H9 (cell line): ENCODE measurements around the gene SRGAP3. TPM values are rescaled to one million over a fixed set of nuclear protein-coding genes. Genes with fewer than 3 reads are reported as not detected.

Experiments used
- DNase-seq: peaks from one replicate; pipeline ENCODE4 v3.0.0-alpha.2; 2017
- H2AFZ ChIP-seq: one replicate; pipeline ENCODE4 v1.6.1; 2013; ENCODE audit warnings: mild to moderate bottlenecking, low read length, control low read depth, moderate library complexity
- H2AK5ac ChIP-seq: 2 replicates; pipeline ENCODE4 v1.6.1; 2013; ENCODE audit warnings: low read length, control low read depth, mixed read lengths; ENCODE audit not compliant: insufficient read length
- H2BK120ac ChIP-seq: one replicate; pipeline ENCODE4 v1.6.1; 2013; ENCODE audit warnings: low read depth, mild to moderate bottlenecking, low read length, control low read depth, inconsistent platforms; ENCODE audit not compliant: poor library complexity, severe bottlenecking
- H2BK12ac ChIP-seq: 2 replicates; pipeline ENCODE4 v1.6.1; 2013; ENCODE audit warnings: low read length, control low read depth, mixed read lengths, low read depth; ENCODE audit not compliant: insufficient read length
- H2BK15ac ChIP-seq: 2 replicates; pipeline ENCODE4 v1.6.1; 2013; ENCODE audit warnings: low read depth, low read length, control low read depth
- H2BK20ac ChIP-seq: one replicate; pipeline ENCODE4 v1.6.1; 2013; ENCODE audit warnings: low read depth, mild to moderate bottlenecking, low read length, control low read depth, inconsistent platforms; ENCODE audit not compliant: poor library complexity, severe bottlenecking
- H2BK5ac ChIP-seq: 2 replicates; pipeline ENCODE4 v1.6.1; 2013; ENCODE audit warnings: low read length, control low read depth, mixed read lengths; ENCODE audit not compliant: insufficient read length
- H3K14ac ChIP-seq: 2 replicates; pipeline ENCODE4 v1.6.1; 2013; ENCODE audit warnings: low read length, control low read depth; ENCODE audit not compliant: insufficient read depth
- H3K18ac ChIP-seq: 2 replicates; pipeline ENCODE4 v1.6.1; 2013; ENCODE audit warnings: low read depth, mild to moderate bottlenecking, mixed read lengths, low read length, control low read depth; ENCODE audit not compliant: insufficient read length
- H3K23ac ChIP-seq: 2 replicates; pipeline ENCODE4 v1.6.1; 2013; ENCODE audit warnings: low read length, control low read depth, mixed read lengths, low read depth; ENCODE audit not compliant: insufficient read length
- H3K23me2 ChIP-seq: 2 replicates; pipeline ENCODE4 v1.6.1; 2013; ENCODE audit warnings: low read depth, mild to moderate bottlenecking, mixed read lengths, low read length, control low read depth; ENCODE audit not compliant: insufficient read length, poor library complexity, severe bottlenecking
- H3K27ac ChIP-seq: 2 replicates; pipeline ENCODE4 v1.5.1; 2013; ENCODE audit warnings: low read length, control low read depth, mixed read lengths, low read depth; ENCODE audit not compliant: insufficient read length
- H3K27me3 ChIP-seq: 2 replicates; pipeline ENCODE4 v1.6.1; 2013; ENCODE audit warnings: low read length, control low read depth, inconsistent platforms; ENCODE audit not compliant: insufficient read depth
- H3K4ac ChIP-seq: 2 replicates; pipeline ENCODE4 v1.6.1; 2013; ENCODE audit warnings: low read depth, mild to moderate bottlenecking, control low read depth, inconsistent platforms, low read length, moderate library complexity
- H3K4me1 ChIP-seq: 2 replicates; pipeline ENCODE4 v1.6.1; 2013; ENCODE audit warnings: low read length, control low read depth, inconsistent platforms; ENCODE audit not compliant: insufficient read depth
- H3K4me2 ChIP-seq: 2 replicates; pipeline ENCODE4 v1.6.1; 2013; ENCODE audit warnings: low read length, control low read depth, mixed read lengths; ENCODE audit not compliant: insufficient read length, insufficient read depth
- H3K56ac ChIP-seq: 2 replicates; pipeline ENCODE4 v1.6.1; 2013; ENCODE audit warnings: low read depth, mild to moderate bottlenecking, mixed read lengths, low read length, control low read depth; ENCODE audit not compliant: insufficient read length
- H3K79me1 ChIP-seq: 2 replicates; pipeline ENCODE4 v1.6.1; 2013; ENCODE audit warnings: low read depth, mild to moderate bottlenecking, moderate library complexity, low read length, control low read depth, inconsistent platforms; ENCODE audit not compliant: insufficient read depth, poor library complexity, severe bottlenecking
- H3K79me2 ChIP-seq: 2 replicates; pipeline ENCODE4 v1.6.1; 2013; ENCODE audit warnings: low read length, control low read depth, inconsistent platforms; ENCODE audit not compliant: insufficient read depth
- H3K9ac ChIP-seq: 2 replicates; pipeline ENCODE4 v1.6.1; 2013; ENCODE audit warnings: low read length, control low read depth, mixed read lengths; ENCODE audit not compliant: insufficient read length; ENCODE audit errors: extremely low read depth
- H3K9me3 ChIP-seq: one replicate; pipeline ENCODE4 v1.6.1; 2013; ENCODE audit warnings: low read depth, low read length, inconsistent platforms; ENCODE audit not compliant: control insufficient read depth
- H3T11ph ChIP-seq: one replicate; pipeline ENCODE4 v1.6.1; 2013; ENCODE audit warnings: mild to moderate bottlenecking, low read length, control low read depth, inconsistent platforms
- H4K20me1 ChIP-seq: one replicate; pipeline ENCODE4 v1.6.1; 2013; ENCODE audit not compliant: control insufficient read depth, insufficient read length, insufficient read depth
- H4K5ac ChIP-seq: 2 replicates; pipeline ENCODE4 v1.6.1; 2013; ENCODE audit warnings: low read depth, mild to moderate bottlenecking, mixed read lengths, low read length, control low read depth; ENCODE audit not compliant: insufficient read length
- H4K8ac ChIP-seq: replicated peaks from 2 replicates; pipeline ENCODE4 v1.6.1; 2013; ENCODE audit warnings: low read length, control low read depth, mixed read lengths, low read depth; ENCODE audit not compliant: insufficient read length
- H4K91ac ChIP-seq: 2 replicates; pipeline ENCODE4 v1.6.1; 2013; ENCODE audit warnings: low read depth, mild to moderate bottlenecking, moderate library complexity, mixed read lengths, low read length, control low read depth; ENCODE audit not compliant: insufficient read length
- H3K27ac Mint-ChIP-seq, 3 experiments: 2 replicates in 2 of 3; 3 replicates in 1 of 3; pipeline ENCODE4 v1.8.0; 2020 to 2021; ENCODE audit warnings: mixed read lengths in 3 of 3, mild to moderate bottlenecking in 1 of 3, moderate library complexity in 1 of 3
- H3K27me3 Mint-ChIP-seq: 2 replicates; pipeline ENCODE4 v1.8.0; 2021; ENCODE audit warnings: low read depth, mild to moderate bottlenecking, moderate library complexity, mixed read lengths
- H3K36me3 Mint-ChIP-seq, 3 experiments: 2 replicates in 2 of 3; 3 replicates in 1 of 3; pipeline ENCODE4 v1.8.0; 2020 to 2021; ENCODE audit warnings: low read depth in 3 of 3, mixed read lengths in 3 of 3; ENCODE audit not compliant: insufficient read depth in 1 of 3
- H3K4me1 Mint-ChIP-seq, 2 experiments: 2 replicates each; pipeline ENCODE4 v1.8.0; 2020; ENCODE audit warnings: mixed read lengths in 2 of 2
- H3K4me3 Mint-ChIP-seq, 2 experiments: 2 replicates in 1 of 2; 3 replicates in 1 of 2; pipeline ENCODE4 v1.8.0; 2020 to 2021; ENCODE audit warnings: mild to moderate bottlenecking in 2 of 2, mixed read lengths in 2 of 2, moderate library complexity in 1 of 2
- H3K9me3 Mint-ChIP-seq, 2 experiments: 2 replicates in 1 of 2; 3 replicates in 1 of 2; pipeline ENCODE4 v1.8.0; 2020; ENCODE audit warnings: mild to moderate bottlenecking in 2 of 2, mixed read lengths in 2 of 2, moderate library complexity in 1 of 2
- CTCF ChIP-seq: fragments of 200-600 bp; sonication (generic); conservative IDR thresholded peaks from 3 replicates; pipeline ENCODE4 v1.8.0; 2021; ENCODE audit warnings: antibody characterized with exemption, mild to moderate bottlenecking
- WGBS: extraction: QIAGEN DNeasy Blood & Tissue Kit; methylation state at CpG from one replicate; pipeline ENCODE4 v1.1.7; 2013; ENCODE audit warnings: missing lambda C conversion rate, low lambda C conversion rate, mixed read lengths; ENCODE audit not compliant: insufficient read length; ENCODE audit errors: extremely low coverage; 5-methylcytosine and 5-hydroxymethylcytosine counted together
- total RNA-seq: library from RNA; stranded (reverse); gene quantifications from 2 replicates; pipeline ENCODE4 v1.2.1, GENCODE V29; 2021

Gene SRGAP3
- total RNA-seq, 1 experiment from 2014 or later = 3.4 TPM

- H2BK20ac ChIP-seq = no peak overlapping the region
- H3K18ac ChIP-seq = no peak overlapping the region
- no peaks in the 10 kb centered on the region for H4K20me1 ChIP-seq
- H4K91ac ChIP-seq = no peak overlapping the region
- Mint-ChIP-seq H3K4me3 (no peak overlapping the region), H3K9me3 (no peaks in the 10 kb centered on the region), H3K27me3 (no peaks in the 10 kb centered on the region; the same call in 1 of the 2 replicates), H3K36me3 (no peaks in the 10 kb centered on the region), H3K4me1 (peaks cover 7 to 9% of the 10 kb centered on the region in 2 experiments), H3K27ac (peak overlapping the region in 1 of 3 experiments; percentile 84; a peak in 1 of 7 replicates)
- no peak for TF ChIP-seq CTCF
- no peaks in the 10 kb centered on the region for H3K79me2 ChIP-seq
- no peak overlapping the region for H3K56ac ChIP-seq
- H2AK5ac ChIP-seq = no peak overlapping the region
- no peak overlapping the region for H4K5ac ChIP-seq
- no peak overlapping the region for H4K8ac ChIP-seq
- H3K79me1 ChIP-seq = no peaks in the 10 kb centered on the region
- no peaks in the 10 kb centered on the region for H3K9me3 ChIP-seq
- no peaks in the 10 kb centered on the region for H3K27me3 ChIP-seq
- H3K9ac ChIP-seq = no peak overlapping the region
- no peak overlapping the region for H2AFZ ChIP-seq
- no peak overlapping the region for H2BK120ac ChIP-seq
- no peak overlapping the region for H2BK15ac ChIP-seq
- no peak overlapping the region for H3K4ac ChIP-seq
- no peaks in the 10 kb centered on the region for H3K4me1 ChIP-seq
- no peak overlapping the region for H3K4me2 ChIP-seq
- no peak overlapping the region for H2BK5ac ChIP-seq
- no peak overlapping the region for H3K14ac ChIP-seq
- H3K23me2 ChIP-seq = no peaks in the 10 kb centered on the region
- no peak overlapping the region for H3K27ac ChIP-seq
- no peak for DNase-seq
- no peak overlapping the region for H3T11ph ChIP-seq
- no peak overlapping the region for H3K23ac ChIP-seq
- no peak overlapping the region for H2BK12ac ChIP-seq
- no CpG with 5 or more reads among the region's 11 CpGs for WGBS
Observed at GRCh38 chr3:9032231-9032777, 217.1 kb downstream of the SRGAP3 start.
